K562 (cell line): Measurements from ENCODE around the gene DDAH2. TPM values are rescaled to one million over a fixed set of nuclear protein-coding genes. Genes with fewer than 3 reads are reported as not detected.
A peak's percentile ranks its signal among the peaks of the same experiment; 100 is the strongest.

Experiments
- BCL6 ChIP-seq: fragments of 250-450 bp; sonication (Bioruptor Pico); IDR thresholded peaks from 2 replicates; pipeline ENCODE4 v1.4.0; 2020
- CBFA2T3 ChIP-seq: fragments of 450-650 bp; IDR thresholded peaks from 2 replicates; pipeline ENCODE4 v1.6.1; 2017
- GATAD2A ChIP-seq: fragments of 450-650 bp; IDR thresholded peaks from 2 replicates; pipeline ENCODE4 v1.6.1; 2017
- GTF2A2 ChIP-seq: IDR thresholded peaks from 2 replicates; pipeline ENCODE4 v1.6.1; 2016; ENCODE audit warnings: mild to moderate bottlenecking, missing genetic modification characterization, missing compliant biosample characterization
- HBP1 ChIP-seq: fragments of 450-650 bp; formaldehyde crosslinking; IDR thresholded peaks from 2 replicates; pipeline ENCODE4 v1.4.0; 2022; ENCODE audit warnings: missing genetic modification characterization
- HCFC1 ChIP-seq: IDR thresholded peaks from 2 replicates; pipeline ENCODE4 v1.6.1; 2012; ENCODE audit warnings: low read depth, low read length, improper control_type of control experiment
- HMGN3 ChIP-seq: IDR thresholded peaks from 2 replicates; pipeline ENCODE4 v1.6.1; 2011; ENCODE audit warnings: borderline replicate concordance, low read depth, mild to moderate bottlenecking, mixed read lengths, low read length; ENCODE audit not compliant: insufficient read length; ENCODE audit errors: extremely low read depth
- HNRNPUL1 ChIP-seq: fragments of 200-400 bp; formaldehyde crosslinking; IDR thresholded peaks from 2 replicates; pipeline ENCODE4 v1.6.1; 2017; ENCODE audit warnings: low read length
- KLF16 ChIP-seq: IDR thresholded peaks from 2 replicates; pipeline ENCODE4 v1.6.1; 2016; ENCODE audit warnings: antibody characterized with exemption
- MIER1 ChIP-seq: fragments of 450-650 bp; IDR thresholded peaks from 2 replicates; pipeline ENCODE4 v1.6.1; 2016; ENCODE audit warnings: antibody characterized with exemption, mild to moderate bottlenecking, low read depth
- NBN ChIP-seq: fragments of 450-650 bp; IDR thresholded peaks from 2 replicates; pipeline ENCODE4 v1.6.1; 2016; ENCODE audit warnings: low read depth, mild to moderate bottlenecking
- NFIC ChIP-seq: fragments of 450-650 bp; IDR thresholded peaks from 2 replicates; pipeline ENCODE4 v1.6.1; 2017; ENCODE audit warnings: mild to moderate bottlenecking, inconsistent platforms
- NONO ChIP-seq, 2 experiments: fragments of 200-400 bp in 1 of 2; fragments of 450-650 bp in 1 of 2; formaldehyde crosslinking in 1 of 2; IDR thresholded peaks; 2 replicates each; pipeline ENCODE4 v1.6.1; 2017; ENCODE audit warnings: low read depth in 2 of 2, mild to moderate bottlenecking in 2 of 2, moderate library complexity in 2 of 2, low read length in 1 of 2
- NR1H2 ChIP-seq: sonication (generic); formaldehyde crosslinking; IDR thresholded peaks from 2 replicates; pipeline ENCODE4 v1.4.0; 2020; ENCODE audit warnings: mild to moderate bottlenecking, missing genetic modification reagents
- RNF2 ChIP-seq: sonication (generic); IDR thresholded peaks from 2 replicates; pipeline ENCODE4 v1.6.1; 2016
- ZNF174 ChIP-seq: fragments of 250-450 bp; sonication (Bioruptor Pico); IDR thresholded peaks from 2 replicates; pipeline ENCODE4 v1.4.0; 2020; ENCODE audit warnings: mild to moderate bottlenecking
- ZNF431 ChIP-seq: sonication (generic); formaldehyde crosslinking; IDR thresholded peaks from 2 replicates; pipeline ENCODE4 v1.8.0; 2022; ENCODE audit warnings: mild to moderate bottlenecking, missing genetic modification reagents
- ZNF707 ChIP-seq: fragments of 250-450 bp; sonication (Bioruptor Pico); conservative IDR thresholded peaks from 2 replicates; pipeline ENCODE4 v1.8.0; 2022; ENCODE audit warnings: inconsistent platforms, mild to moderate bottlenecking, moderate library complexity
- polyA plus RNA-seq, 8 experiments: library from polyadenylated mRNA; depleted of rRNA in 4 of 8; stranded (reverse) in 5 of 8; unstranded in 3 of 8; fragments of >200 nt; fragmentation: Nextera tagmentation in 2 of 8; fragmentation: Illumina TruSeq in 1 of 8; extraction: Ambion mirVana in 2 of 8; extraction: Trizol in 1 of 8; gene quantifications; 2 replicates each; pipeline versions ENCODE4 v1.2.1 to v1.2.3, GENCODE V29; 2011 to 2014; ENCODE audit warnings: inconsistent platforms in 1 of 8, missing spikeins in 1 of 8
- total RNA-seq, 7 experiments: library from RNA; depleted of rRNA in 6 of 7; stranded (reverse); fragments of >200 nt in 6 of 7; fragmentation: Illumina TruSeq in 2 of 7; extraction: Trizol in 2 of 7; gene quantifications; 2 replicates each; pipeline versions ENCODE4 v1.2.1 to v1.2.3, GENCODE V29; 2011 to 2021; ENCODE audit warnings: low replicate concordance in 1 of 7
- TF ChIP-seq, protein P1 (sequence below): fragments of 250-450 bp; sonication (Bioruptor Pico); IDR thresholded peaks from 2 replicates; pipeline ENCODE4 v1.5.0; 2022; ENCODE audit warnings: mild to moderate bottlenecking
- TF ChIP-seq, protein P2 (sequence below), 2 experiments: fragments of 450-650 bp in 1 of 2; sonication (generic) in 1 of 2; formaldehyde crosslinking in 1 of 2; IDR thresholded peaks in 1 of 2; conservative IDR thresholded peaks in 1 of 2; 2 replicates each; pipeline versions ENCODE4 v1.6.1 to v1.8.1; 2016 to 2023; ENCODE audit warnings: mild to moderate bottlenecking in 2 of 2, moderate library complexity in 2 of 2, inconsistent platforms in 1 of 2, missing genetic modification reagents in 1 of 2
- TF ChIP-seq, protein P3 (sequence below): conservative IDR thresholded peaks from 2 replicates; pipeline ENCODE4 v1.6.1; 2011; ENCODE audit warnings: low read depth, mild to moderate bottlenecking, low read length; ENCODE audit not compliant: control insufficient read depth
- TF ChIP-seq, protein P4 (sequence below): fragments of 250-450 bp; sonication (Bioruptor Pico); IDR thresholded peaks from 2 replicates; pipeline ENCODE4 v1.8.0; 2021; ENCODE audit warnings: mild to moderate bottlenecking, moderate library complexity

Gene DDAH2
- total and polyA plus RNA-seq, 9 of the 15 experiments (the other 6 are each of a cell fraction or from before 2014, with no cell fraction given) = 1.8 to 45.4 (median 21.4) TPM

DNA sequence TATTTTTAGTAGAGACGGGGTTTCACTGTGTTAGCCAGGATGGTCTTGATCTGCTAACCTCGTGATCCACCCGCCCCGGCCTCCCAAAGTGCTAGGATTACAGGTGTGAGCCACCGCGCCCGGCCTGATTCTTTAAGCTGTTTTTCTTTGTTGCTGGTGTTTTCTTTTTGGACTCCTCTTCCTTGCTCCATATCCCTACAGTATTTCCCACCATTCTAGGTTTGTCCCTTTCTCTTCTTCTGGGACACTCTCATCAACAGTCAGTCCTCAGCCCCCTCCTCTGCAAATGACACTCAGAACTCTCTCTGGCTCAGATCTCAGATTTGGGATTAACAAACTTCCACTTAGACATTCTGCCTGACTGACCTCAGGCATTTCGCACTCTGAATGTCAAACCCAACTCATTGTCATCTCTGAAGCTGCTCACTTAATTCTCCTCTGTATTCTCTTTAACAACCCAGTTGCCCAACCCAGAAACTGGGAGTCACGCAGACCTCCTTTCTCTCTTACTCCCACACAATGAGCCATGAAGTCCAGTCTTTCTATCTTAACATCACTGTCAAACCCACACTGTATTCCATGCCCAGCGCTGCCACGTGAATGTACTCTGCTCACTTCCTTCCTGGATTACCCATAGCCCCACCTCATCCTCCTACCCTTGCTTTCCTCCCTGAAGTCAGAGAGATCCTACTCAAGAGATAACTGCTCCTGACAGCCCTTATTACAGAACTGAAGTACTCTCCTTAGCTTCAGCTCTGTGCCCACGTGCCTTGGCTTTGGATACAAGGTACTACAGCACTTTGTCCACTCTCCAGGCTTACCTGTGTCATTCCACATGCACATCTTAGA is 3.4 kb downstream of the DDAH2 start (continued):
- TF ChIP-seq, protein P1, sequence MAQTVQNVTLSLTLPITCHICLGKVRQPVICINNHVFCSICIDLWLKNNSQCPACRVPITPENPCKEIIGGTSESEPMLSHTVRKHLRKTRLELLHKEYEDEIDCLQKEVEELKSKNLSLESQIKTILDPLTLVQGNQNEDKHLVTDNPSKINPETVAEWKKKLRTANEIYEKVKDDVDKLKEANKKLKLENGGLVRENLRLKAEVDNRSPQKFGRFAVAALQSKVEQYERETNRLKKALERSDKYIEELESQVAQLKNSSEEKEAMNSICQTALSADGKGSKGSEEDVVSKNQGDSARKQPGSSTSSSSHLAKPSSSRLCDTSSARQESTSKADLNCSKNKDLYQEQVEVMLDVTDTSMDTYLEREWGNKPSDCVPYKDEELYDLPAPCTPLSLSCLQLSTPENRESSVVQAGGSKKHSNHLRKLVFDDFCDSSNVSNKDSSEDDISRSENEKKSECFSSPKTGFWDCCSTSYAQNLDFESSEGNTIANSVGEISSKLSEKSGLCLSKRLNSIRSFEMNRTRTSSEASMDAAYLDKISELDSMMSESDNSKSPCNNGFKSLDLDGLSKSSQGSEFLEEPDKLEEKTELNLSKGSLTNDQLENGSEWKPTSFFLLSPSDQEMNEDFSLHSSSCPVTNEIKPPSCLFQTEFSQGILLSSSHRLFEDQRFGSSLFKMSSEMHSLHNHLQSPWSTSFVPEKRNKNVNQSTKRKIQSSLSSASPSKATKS (CRISPR knock-in tag) = no peak
- peak; percentile 94 for TF ChIP-seq HBP1 (CRISPR knock-in tag)
- no peak for TF ChIP-seq NFIC
- TF ChIP-seq ZNF174 (CRISPR knock-in tag) = 0 out of 2 replicates have a peak, but pooled peaks have one; percentile 84
- TF ChIP-seq, protein P2, sequence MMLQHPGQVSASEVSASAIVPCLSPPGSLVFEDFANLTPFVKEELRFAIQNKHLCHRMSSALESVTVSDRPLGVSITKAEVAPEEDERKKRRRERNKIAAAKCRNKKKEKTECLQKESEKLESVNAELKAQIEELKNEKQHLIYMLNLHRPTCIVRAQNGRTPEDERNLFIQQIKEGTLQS (IDR thresholded peaks at IDR 0.05) = no peak
- TF ChIP-seq, protein P2 (CRISPR knock-in tag; conservative IDR thresholded peaks at IDR 0.05) = peak; percentile 36; the same call in 1 of the 2 replicates
- TF ChIP-seq NBN = no peak
- TF ChIP-seq, protein P3, sequence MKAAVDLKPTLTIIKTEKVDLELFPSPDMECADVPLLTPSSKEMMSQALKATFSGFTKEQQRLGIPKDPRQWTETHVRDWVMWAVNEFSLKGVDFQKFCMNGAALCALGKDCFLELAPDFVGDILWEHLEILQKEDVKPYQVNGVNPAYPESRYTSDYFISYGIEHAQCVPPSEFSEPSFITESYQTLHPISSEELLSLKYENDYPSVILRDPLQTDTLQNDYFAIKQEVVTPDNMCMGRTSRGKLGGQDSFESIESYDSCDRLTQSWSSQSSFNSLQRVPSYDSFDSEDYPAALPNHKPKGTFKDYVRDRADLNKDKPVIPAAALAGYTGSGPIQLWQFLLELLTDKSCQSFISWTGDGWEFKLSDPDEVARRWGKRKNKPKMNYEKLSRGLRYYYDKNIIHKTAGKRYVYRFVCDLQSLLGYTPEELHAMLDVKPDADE = no peak
- no peak for TF ChIP-seq NR1H2
- no peak for TF ChIP-seq HNRNPUL1
- no peak for TF ChIP-seq HMGN3
- TF ChIP-seq, protein P4, sequence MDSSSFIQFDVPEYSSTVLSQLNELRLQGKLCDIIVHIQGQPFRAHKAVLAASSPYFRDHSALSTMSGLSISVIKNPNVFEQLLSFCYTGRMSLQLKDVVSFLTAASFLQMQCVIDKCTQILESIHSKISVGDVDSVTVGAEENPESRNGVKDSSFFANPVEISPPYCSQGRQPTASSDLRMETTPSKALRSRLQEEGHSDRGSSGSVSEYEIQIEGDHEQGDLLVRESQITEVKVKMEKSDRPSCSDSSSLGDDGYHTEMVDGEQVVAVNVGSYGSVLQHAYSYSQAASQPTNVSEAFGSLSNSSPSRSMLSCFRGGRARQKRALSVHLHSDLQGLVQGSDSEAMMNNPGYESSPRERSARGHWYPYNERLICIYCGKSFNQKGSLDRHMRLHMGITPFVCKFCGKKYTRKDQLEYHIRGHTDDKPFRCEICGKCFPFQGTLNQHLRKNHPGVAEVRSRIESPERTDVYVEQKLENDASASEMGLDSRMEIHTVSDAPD (CRISPR knock-in tag) = no peak
- TF ChIP-seq GTF2A2 = no peak
- TF ChIP-seq HCFC1 = no peak
- peak; percentile 80; the same call in 1 of the 2 replicates for TF ChIP-seq GATAD2A
- TF ChIP-seq ZNF707 (CRISPR knock-in tag) = no peak; the same call in 1 of the 2 replicates
- TF ChIP-seq CBFA2T3 = no peak
- TF ChIP-seq NONO (IDR thresholded peaks at IDR 0.05; ENCODE audit: low read depth in 2 of 2, low read length in 1 of 2) = no peak
- no peak for TF ChIP-seq ZNF431 (CRISPR knock-in tag)
- TF ChIP-seq BCL6 = peak; percentile 80; the same call in 1 of the 2 replicates
- peak; percentile 39; the same call in 1 of the 2 replicates for TF ChIP-seq KLF16
- TF ChIP-seq MIER1 = no peak
- TF ChIP-seq RNF2 = no peak
